Thyroid gland (tissue), 4 donors: ENCODE results near the gene MFAP5.

Experiments
- POLR2A ChIP-seq, 2 donors: fragments of 450-650 bp; IDR thresholded peaks; one replicate each; pipeline ENCODE4 v1.6.1; 2017; ENCODE audit warnings: antibody characterized with exemption in 2 of 2, mild to moderate bottlenecking in 2 of 2, moderate library complexity in 1 of 2
- TF ChIP-seq, protein P1 (sequence below), 6 experiments: fragments of 200-600 bp in 3 of 6; fragments of 450-650 bp in 3 of 6; sonication (generic) in 3 of 6; IDR thresholded peaks; one replicate each; pipeline ENCODE4 v1.5.1; 2016 to 2019; ENCODE audit warnings: antibody characterized with exemption in 6 of 6, mild to moderate bottlenecking in 2 of 6, inconsistent platforms in 1 of 6, moderate library complexity in 1 of 6

GRCh38 chr12:8605057-8605456, 57.6 kb downstream of the MFAP5 start:
- TF ChIP-seq, protein P1, sequence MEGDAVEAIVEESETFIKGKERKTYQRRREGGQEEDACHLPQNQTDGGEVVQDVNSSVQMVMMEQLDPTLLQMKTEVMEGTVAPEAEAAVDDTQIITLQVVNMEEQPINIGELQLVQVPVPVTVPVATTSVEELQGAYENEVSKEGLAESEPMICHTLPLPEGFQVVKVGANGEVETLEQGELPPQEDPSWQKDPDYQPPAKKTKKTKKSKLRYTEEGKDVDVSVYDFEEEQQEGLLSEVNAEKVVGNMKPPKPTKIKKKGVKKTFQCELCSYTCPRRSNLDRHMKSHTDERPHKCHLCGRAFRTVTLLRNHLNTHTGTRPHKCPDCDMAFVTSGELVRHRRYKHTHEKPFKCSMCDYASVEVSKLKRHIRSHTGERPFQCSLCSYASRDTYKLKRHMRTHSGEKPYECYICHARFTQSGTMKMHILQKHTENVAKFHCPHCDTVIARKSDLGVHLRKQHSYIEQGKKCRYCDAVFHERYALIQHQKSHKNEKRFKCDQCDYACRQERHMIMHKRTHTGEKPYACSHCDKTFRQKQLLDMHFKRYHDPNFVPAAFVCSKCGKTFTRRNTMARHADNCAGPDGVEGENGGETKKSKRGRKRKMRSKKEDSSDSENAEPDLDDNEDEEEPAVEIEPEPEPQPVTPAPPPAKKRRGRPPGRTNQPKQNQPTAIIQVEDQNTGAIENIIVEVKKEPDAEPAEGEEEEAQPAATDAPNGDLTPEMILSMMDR (IDR thresholded peaks at IDR 0.05): no peak
- no peak for TF ChIP-seq POLR2A (IDR thresholded peaks at IDR 0.05)
